CD4-positive, alpha-beta memory T cell (primary cell): ENCODE measurements around the gene FOXL1. TPM values are rescaled to one million over a fixed set of nuclear protein-coding genes. Genes with fewer than 3 reads are reported as not detected.

ENCODE experiments used
- CTCF ChIA-PET: fragments of 350-600 bp; sonication (Branson Sonifier 250); formaldehyde crosslinking; loops from one replicate; lab custom pipeline; 2021; ENCODE audit warnings: inconsistent platforms; ENCODE audit not compliant: partially characterized antibody; lab: Charles Lee
- POLR2A ChIA-PET: fragments of 350-600 bp; sonication (Branson Sonifier 250); formaldehyde crosslinking; loops from one replicate; lab custom pipeline; 2021; ENCODE audit not compliant: partially characterized antibody; lab: Charles Lee
- DNase-seq, 5 donors: peaks; one replicate each; pipeline versions ENCODE4 v3.0.0 to v3.0.0-alpha.2; 2020 to 2022; ENCODE audit warnings: mixed read lengths in 1 of 5
- H3K27ac ChIP-seq: one replicate; pipeline ENCODE4 v1.7.0; 2013; ENCODE audit warnings: low read depth, low read length
- H3K27me3 ChIP-seq: 2 replicates; pipeline ENCODE4 v1.7.0; 2013; ENCODE audit warnings: mild to moderate bottlenecking, low read length, moderate library complexity; ENCODE audit not compliant: insufficient read depth
- H3K36me3 ChIP-seq: 2 replicates; pipeline ENCODE4 v1.7.0; 2013; ENCODE audit warnings: mild to moderate bottlenecking, low read length, moderate library complexity; ENCODE audit not compliant: insufficient read depth
- H3K4me1 ChIP-seq: 2 replicates; pipeline ENCODE4 v1.7.0; 2013; ENCODE audit warnings: mild to moderate bottlenecking, low read length, moderate library complexity; ENCODE audit not compliant: insufficient read depth
- H3K4me3 ChIP-seq, 2 donors: one replicate each; pipeline ENCODE4 v1.7.0; 2013; ENCODE audit warnings: low read length in 2 of 2, mild to moderate bottlenecking in 1 of 2
- H3K9me3 ChIP-seq, 2 donors: one replicate each; pipeline ENCODE4 v1.7.0; 2013; ENCODE audit warnings: low read length in 2 of 2, control low read depth in 1 of 2; ENCODE audit not compliant: control insufficient read depth in 1 of 2
- H3K27ac Mint-ChIP-seq, 7 donors: one replicate each; pipeline ENCODE4 v1.8.0; 2020 to 2021; ENCODE audit warnings: mixed read lengths in 7 of 7, mild to moderate bottlenecking in 6 of 7, inconsistent platforms in 3 of 7, moderate library complexity in 3 of 7
- H3K27me3 Mint-ChIP-seq, 2 donors: one replicate each; pipeline ENCODE4 v1.8.0; 2020 to 2021; ENCODE audit warnings: mixed read lengths in 2 of 2
- H3K36me3 Mint-ChIP-seq, 2 donors: one replicate each; pipeline ENCODE4 v1.8.0; 2020 to 2021; ENCODE audit warnings: mixed read lengths in 2 of 2, inconsistent platforms in 1 of 2, mild to moderate bottlenecking in 1 of 2
- H3K4me1 Mint-ChIP-seq, 4 donors: one replicate each; pipeline ENCODE4 v1.8.0; 2020 to 2021; ENCODE audit warnings: mixed read lengths in 4 of 4, mild to moderate bottlenecking in 1 of 4
- H3K4me3 Mint-ChIP-seq, 8 donors: one replicate each; pipeline ENCODE4 v1.8.0; 2020 to 2021; ENCODE audit warnings: mixed read lengths in 8 of 8, mild to moderate bottlenecking in 7 of 8, moderate library complexity in 6 of 8, inconsistent platforms in 3 of 8
- H3K9me3 Mint-ChIP-seq, 8 donors: one replicate each; pipeline ENCODE4 v1.8.0; 2020 to 2021; ENCODE audit warnings: mixed read lengths in 8 of 8, mild to moderate bottlenecking in 5 of 8, inconsistent platforms in 3 of 8, moderate library complexity in 1 of 8
- intact Hi-C: fragments of 100-400 bp; cut with micrococcal nuclease; formaldehyde crosslinking; loops from one replicate; pipeline ENCODE4 v1.15.1; 2023
- polyA plus RNA-seq, 2 donors: library from polyadenylated mRNA; unstranded; fragments of 300-500 nt; fragmentation: Illumina TruSeq; gene quantifications; one replicate each; pipeline ENCODE4 v1.2.3, GENCODE V29; 2021
- total RNA-seq, 2 experiments: library from RNA; stranded (reverse); gene quantifications; one replicate each; pipeline ENCODE4 v1.2.3, GENCODE V29; 2021

Gene FOXL1
- total and polyA plus RNA-seq, 4 experiments from 2014 or later: not detected

DNA sequence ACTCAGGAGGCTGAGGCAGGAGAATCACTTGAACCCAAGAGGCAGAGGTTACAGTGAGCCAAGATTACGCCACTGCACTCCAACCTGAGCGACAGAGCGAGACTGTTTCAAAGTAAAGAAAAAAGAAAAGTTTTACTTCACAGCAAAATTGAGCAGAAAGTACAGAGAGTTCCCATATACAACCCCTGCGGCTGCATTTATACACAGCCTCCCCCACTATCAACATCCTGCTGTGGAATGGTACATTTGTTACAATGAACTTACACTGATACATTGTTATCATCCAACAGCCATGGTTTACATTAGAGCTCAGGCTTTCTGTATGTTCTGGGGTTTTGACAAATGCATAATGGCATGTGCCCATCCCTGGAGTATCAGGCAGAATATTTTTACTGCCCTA lies 20.8 kb upstream of the FOXL1 start:
- H3K4me1 ChIP-seq: peaks cover 14% of the 10 kb centered on the region
- H3K4me3 Mint-ChIP-seq: peak overlapping the region in 1 of 8 donors; percentile 44
- H3K27me3 ChIP-seq: no peaks in the 10 kb centered on the region
- no peak overlapping the region for H3K27ac ChIP-seq
- ChIA-PET POLR2A (no interaction called here), CTCF (no interaction called here)
- intact Hi-C loops: no loop called here
- no peak overlapping the region for H3K27ac Mint-ChIP-seq
- H3K36me3 ChIP-seq: no peaks in the 10 kb centered on the region
- peaks cover 11 to 18% of the 10 kb centered on the region in 2 donors for H3K27me3 Mint-ChIP-seq
- H3K4me1 Mint-ChIP-seq: peaks cover 12 to 31% (median 19%) of the 10 kb centered on the region in 4 donors
- no peaks in the 10 kb centered on the region for H3K9me3 ChIP-seq
- peaks cover 0 to 2% (median 0%) of the 10 kb centered on the region in 8 donors for H3K9me3 Mint-ChIP-seq
- no peak for DNase-seq
- H3K4me3 ChIP-seq: no peak overlapping the region
- peaks cover 1 to 14% of the 10 kb centered on the region in 2 donors for H3K36me3 Mint-ChIP-seq

DNA sequence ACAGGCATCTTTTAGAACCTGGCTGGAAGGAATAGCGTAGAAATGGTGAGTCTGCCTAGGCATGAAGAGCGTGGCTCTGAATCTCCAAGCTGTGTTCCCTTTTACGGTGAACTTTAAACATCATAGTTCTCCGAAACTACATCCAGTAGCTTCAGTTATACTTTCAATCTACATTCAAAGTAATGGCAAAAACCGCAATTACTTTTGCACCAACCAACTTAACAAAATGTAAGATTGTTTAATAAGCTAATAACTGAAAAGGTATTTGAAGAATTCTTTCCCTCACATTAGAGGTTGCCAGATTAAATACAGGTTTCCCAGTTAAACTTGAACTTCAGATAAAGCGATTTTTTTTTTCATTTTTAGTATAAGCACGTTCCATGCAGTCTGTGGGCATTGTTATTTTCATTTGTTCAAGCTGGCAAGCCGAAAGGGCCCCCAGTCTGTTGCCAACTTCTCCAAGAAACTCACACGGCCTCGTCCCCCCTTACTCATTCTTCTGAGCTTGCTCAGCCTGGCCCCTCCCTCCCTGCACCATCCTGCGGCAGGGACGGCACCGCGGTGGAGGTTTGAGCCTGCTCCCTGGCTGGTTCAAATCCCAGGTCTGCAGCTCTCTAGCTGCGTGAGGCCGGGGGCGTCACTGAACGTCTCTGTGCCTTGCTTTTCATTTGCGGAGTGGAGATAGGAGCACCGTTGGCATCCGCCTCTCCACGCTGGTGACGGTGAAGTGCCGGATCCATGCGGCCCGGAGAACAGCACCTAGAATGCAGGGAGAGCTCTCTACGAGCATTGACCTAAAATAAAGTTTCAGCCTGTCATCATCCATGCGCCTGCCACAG lies 19.8 kb upstream of the FOXL1 start:
- POLR2A ChIA-PET: interaction anchor here (0.6 kb wide), 1 partner anchor 758 kb away, joined by 3 read pairs; the partner anchor contains the start of gene C16orf95
- Histone ChIP-seq H3K9me3 (no peaks in the 10 kb centered on the region), H3K27me3 (no peaks in the 10 kb centered on the region), H3K27ac (no peak overlapping the region), H3K4me3 (no peak overlapping the region), H3K36me3 (no peaks in the 10 kb centered on the region), H3K4me1 (peaks cover 17% of the 10 kb centered on the region)
- no peak for DNase-seq
- no peak overlapping the region for H3K4me3 Mint-ChIP-seq
- H3K9me3 Mint-ChIP-seq: peaks cover 0 to 2% (median 0%) of the 10 kb centered on the region in 8 donors
- CTCF ChIA-PET: no interaction called here
- peaks cover 11 to 21% of the 10 kb centered on the region in 2 donors for H3K27me3 Mint-ChIP-seq
- intact Hi-C loops: no loop called here
- H3K4me1 Mint-ChIP-seq: peaks cover 11 to 29% (median 20%) of the 10 kb centered on the region in 4 donors
- no peak overlapping the region for H3K27ac Mint-ChIP-seq
- peaks cover 0 to 11% of the 10 kb centered on the region in 2 donors for H3K36me3 Mint-ChIP-seq

DNA sequence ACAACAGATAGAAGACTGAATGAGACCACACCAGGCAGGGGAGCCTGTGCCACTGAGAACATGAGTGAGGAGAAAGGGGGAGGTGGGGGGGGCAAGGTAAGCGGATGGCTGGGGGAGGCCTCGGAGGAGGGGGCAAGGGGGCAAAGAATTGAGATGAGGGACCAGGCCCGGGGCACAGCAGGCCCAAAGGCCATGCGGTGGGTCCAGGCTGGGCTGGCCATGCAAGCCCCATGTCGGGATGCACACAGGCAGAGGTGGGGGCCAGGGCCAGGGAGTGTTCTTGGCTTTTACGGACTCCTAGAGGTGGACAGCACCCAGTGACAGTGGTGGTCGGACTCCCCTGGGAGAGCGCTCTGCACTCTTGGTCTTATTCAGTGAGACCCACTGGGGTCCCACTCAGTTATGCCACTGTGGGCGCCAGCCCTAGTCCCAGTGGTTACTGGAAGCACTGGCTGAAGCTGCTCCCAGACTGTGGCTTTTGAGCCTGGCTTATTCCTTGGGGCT lies 18.5 kb upstream of the FOXL1 start:
- no peak overlapping the region for H3K27ac Mint-ChIP-seq
- no peak overlapping the region for H3K27ac ChIP-seq
- H3K27me3 ChIP-seq: peaks cover 10% of the 10 kb centered on the region
- peaks cover 0 to 2% (median 0%) of the 10 kb centered on the region in 8 donors for H3K9me3 Mint-ChIP-seq
- no peaks in the 10 kb centered on the region for H3K9me3 ChIP-seq
- H3K4me1 ChIP-seq: peaks cover 19% of the 10 kb centered on the region
- CTCF ChIA-PET: no interaction called here
- no peak for DNase-seq
- H3K4me1 Mint-ChIP-seq: peaks cover 9 to 30% (median 22%) of the 10 kb centered on the region in 4 donors
- H3K36me3 ChIP-seq: no peaks in the 10 kb centered on the region
- intact Hi-C loops: loop anchor here (5.0 kb wide), 3 partner anchors 502 to 737 kb away; no protein-coding TSS in a partner anchor
- peaks cover 21 to 32% of the 10 kb centered on the region in 2 donors for H3K27me3 Mint-ChIP-seq
- no peak overlapping the region for H3K4me3 ChIP-seq
- no peak overlapping the region for H3K4me3 Mint-ChIP-seq
- peaks cover 0 to 4% of the 10 kb centered on the region in 2 donors for H3K36me3 Mint-ChIP-seq
- POLR2A ChIA-PET: no interaction called here

DNA sequence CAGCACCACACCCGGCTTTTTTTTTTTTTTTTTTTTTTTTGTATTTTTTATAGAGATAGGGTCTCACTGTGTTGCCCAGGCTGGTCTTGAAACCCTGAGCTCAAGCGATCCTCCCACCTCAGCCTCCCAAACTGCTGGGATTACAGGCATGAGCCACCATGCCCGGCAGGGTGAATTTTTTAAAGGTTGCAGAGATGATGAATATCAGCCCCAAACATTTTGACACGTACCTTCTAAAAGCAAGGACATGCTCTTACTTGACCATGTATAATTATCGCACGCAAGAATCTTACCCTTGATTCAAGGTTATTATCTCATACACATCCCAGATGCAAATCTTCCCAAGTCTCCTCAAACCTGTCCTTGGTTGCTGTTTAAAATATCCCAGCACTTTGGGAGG lies 16.0 kb upstream of the FOXL1 start:
- CTCF ChIA-PET: interaction anchor here (0.7 to 1.4 kb wide), 2 partner anchors 311 to 1206 kb away, joined by 3 read pairs; no protein-coding TSS in a partner anchor
- POLR2A ChIA-PET: no interaction called here

DNA sequence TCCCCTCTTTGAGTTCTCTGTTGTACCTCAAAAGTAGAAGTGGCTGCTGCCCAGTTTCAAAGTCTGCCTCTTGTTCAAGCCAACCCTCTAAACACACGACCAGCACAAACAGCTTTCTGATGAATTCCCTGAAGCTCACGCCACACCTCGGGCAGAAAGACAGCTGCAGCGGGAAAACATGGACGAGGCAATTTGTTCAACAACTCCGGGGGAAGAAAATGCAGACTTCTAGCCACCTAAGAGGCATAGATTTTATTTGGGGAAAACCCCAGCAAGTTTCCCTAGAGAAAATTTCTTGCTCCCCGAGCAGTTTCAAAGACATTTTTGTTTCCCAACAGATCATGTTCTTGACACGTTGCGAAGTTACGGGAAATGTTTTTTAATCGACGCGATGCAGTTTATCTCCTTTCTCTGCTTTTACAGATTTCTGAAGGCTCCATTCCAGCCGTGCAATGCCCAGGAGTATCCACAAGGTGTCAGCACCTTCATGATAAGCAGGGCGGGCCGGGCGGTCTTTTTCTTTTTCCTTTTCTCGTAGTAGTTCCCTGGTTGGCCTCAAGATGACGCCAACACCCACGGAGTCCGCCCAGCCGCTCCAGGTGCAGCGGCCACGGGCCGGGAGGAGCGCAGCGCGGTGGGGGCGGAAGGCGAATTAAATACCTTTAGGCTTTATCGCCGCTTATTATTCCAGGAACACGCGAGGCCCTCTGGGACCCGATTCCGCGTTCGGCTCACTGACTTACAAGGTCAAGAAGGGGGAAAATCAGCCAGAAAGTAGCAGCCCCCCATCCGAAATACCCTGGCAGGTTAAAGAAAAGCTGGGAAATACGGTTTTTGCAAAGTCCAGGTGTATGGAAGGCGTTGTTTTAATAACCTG lies 14.6 kb upstream of the FOXL1 start:
- ChIA-PET POLR2A (interaction anchor here (1.3 kb wide), 1 partner anchor 8 kb away, joined by 6 read pairs; the partner anchor contains the start of gene MTHFSD), CTCF (interaction anchor here (0.7 to 2.2 kb wide), 15 partner anchors 8 to 1205 kb away, joined by 3 to 8 read pairs (median 3); partner anchors contain the start of gene MTHFSD)

More for the DNA sequence above, 16.0 kb upstream of the FOXL1 start:
- H3K36me3 ChIP-seq: no peaks in the 10 kb centered on the region
- peaks cover 18% of the 10 kb centered on the region for H3K4me1 ChIP-seq
- Mint-ChIP-seq H3K9me3 (no peaks in the 10 kb centered on the region), H3K4me3 (no peak overlapping the region), H3K27ac (no peak overlapping the region), H3K27me3 (peaks cover 31 to 48% of the 10 kb centered on the region in 2 donors), H3K36me3 (no peaks in the 10 kb centered on the region), H3K4me1 (peaks cover 8 to 28% (median 21%) of the 10 kb centered on the region in 4 donors)
- no peak for DNase-seq
- H3K9me3 ChIP-seq: no peaks in the 10 kb centered on the region
- no peak overlapping the region for H3K4me3 ChIP-seq
- H3K27ac ChIP-seq: no peak overlapping the region
- intact Hi-C loops: loop anchor here (5.0 kb wide), 3 partner anchors 500 to 735 kb away; no protein-coding TSS in a partner anchor
- peaks cover 23% of the 10 kb centered on the region for H3K27me3 ChIP-seq

DNA sequence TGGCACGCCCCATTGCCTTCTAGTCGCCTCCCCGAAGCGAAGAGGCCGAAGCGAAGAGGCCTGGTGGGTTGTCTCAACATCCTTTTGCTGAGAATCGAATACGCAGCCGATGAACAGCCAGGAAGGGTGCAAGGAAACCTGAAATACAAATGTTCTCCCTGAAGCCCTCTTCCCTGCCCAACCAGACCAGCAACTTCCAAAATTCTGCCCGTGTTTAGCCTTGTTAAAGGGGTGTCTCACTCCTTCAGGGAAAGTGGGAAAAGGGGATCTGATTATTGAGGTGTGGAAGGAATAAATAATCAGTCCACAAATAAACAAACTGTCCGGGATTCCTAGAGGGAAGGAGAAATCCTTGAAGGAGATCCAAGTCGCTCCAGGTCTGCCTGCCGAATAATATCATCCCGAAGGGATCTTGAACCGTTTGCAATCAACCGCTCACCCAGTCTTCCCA lies 13.1 kb upstream of the FOXL1 start:
- Histone ChIP-seq H3K4me3 (no peak overlapping the region), H3K9me3 (no peaks in the 10 kb centered on the region), H3K27ac (no peak overlapping the region), H3K4me1 (peaks cover 18% of the 10 kb centered on the region), H3K27me3 (peaks cover 35% of the 10 kb centered on the region), H3K36me3 (no peaks in the 10 kb centered on the region)
- peaks cover 41 to 60% of the 10 kb centered on the region in 2 donors for H3K27me3 Mint-ChIP-seq
- H3K27ac Mint-ChIP-seq: peak overlapping the region in 1 of 7 donors; percentile 13
- POLR2A ChIA-PET: interaction anchor here (1.3 kb wide), 1 partner anchor 10 kb away, joined by 6 read pairs; the partner anchor contains the start of gene MTHFSD
- intact Hi-C loops: loop anchor here (2.0 kb wide), 1 partner anchor 828 kb away; the partner anchor contains the start of gene MAP1LC3B
- no peaks in the 10 kb centered on the region for H3K36me3 Mint-ChIP-seq
- no peaks in the 10 kb centered on the region for H3K9me3 Mint-ChIP-seq
- CTCF ChIA-PET: interaction anchor here (0.7 to 2.2 kb wide), 12 partner anchors 10 to 1203 kb away, joined by 3 to 8 read pairs (median 4); partner anchors contain the start of gene MTHFSD
- peaks cover 10 to 34% (median 22%) of the 10 kb centered on the region in 4 donors for H3K4me1 Mint-ChIP-seq
- DNase-seq: no peak
- H3K4me3 Mint-ChIP-seq: peak overlapping the region in 2 of 8 donors; percentile 17 to 36

More for the DNA sequence above, 14.6 kb upstream of the FOXL1 start:
- Histone ChIP-seq H3K27me3 (peaks cover 23% of the 10 kb centered on the region), H3K27ac (no peak overlapping the region), H3K4me1 (peaks cover 18% of the 10 kb centered on the region), H3K9me3 (no peaks in the 10 kb centered on the region), H3K36me3 (no peaks in the 10 kb centered on the region), H3K4me3 (peak overlapping the region; percentile 34 to 52)
- Mint-ChIP-seq H3K4me3 (peak overlapping the region; percentile 34 to 80 (median 70)), H3K27ac (peak overlapping the region in 2 of 7 donors; percentile 29 to 38), H3K4me1 (peaks cover 10 to 30% (median 22%) of the 10 kb centered on the region in 4 donors), H3K27me3 (peaks cover 32 to 54% of the 10 kb centered on the region in 2 donors), H3K9me3 (no peaks in the 10 kb centered on the region), H3K36me3 (no peaks in the 10 kb centered on the region)
- intact Hi-C loops: loop anchor here (2.0 to 5.0 kb wide), 4 partner anchors 499 to 829 kb away; partner anchors contain the start of gene MAP1LC3B
- DNase-seq: peak; percentile 80 to 88 (median 83)
